Fibroblast of skin of scalp (primary cell): ENCODE measurements around the gene CHIC2. TPM values are rescaled to one million over a fixed set of nuclear protein-coding genes. Genes with fewer than 3 reads are reported as not detected.
A peak's percentile ranks its signal among the peaks of the same experiment; 100 is the strongest.
"Not testable (repeated sequence)": the region's sequence is repeated elsewhere in the genome, so short reads cannot be mapped to it uniquely, and the experiment has no call there.

Experiments used
- DNase-seq: peaks from one replicate; pipeline ENCODE4 v3.0.0-alpha.2; 2013
- polyA plus RNA-seq, 2 experiments: library from polyadenylated mRNA; unstranded; fragments of 120-200 nt; gene quantifications; one replicate each; pipeline ENCODE4 v1.2.1, GENCODE V29; 2013; ENCODE audit not compliant: insufficient read length in 2 of 2

Gene CHIC2
- 24.2 TPM for polyA plus RNA-seq (2013, experiment 1 of 2; ENCODE audit: insufficient read length)
- polyA plus RNA-seq (2013, experiment 2 of 2; ENCODE audit: insufficient read length) = 31.0 TPM

- DNase-seq = peak; percentile 96
These were observed at the start of gene CHIC2 for GRCh38 chr4:54064317-54065111. Gene CHIC2 (minus strand): TSS chr4:54064605. CDS start chr4:54064300, 305 bp downstream.

- not testable (repeated sequence) for DNase-seq
These were observed 48.8 kb upstream of the CHIC2 start for GRCh38 chr4:54113206-54113605.

- no peak for DNase-seq
These were observed 45.6 kb upstream of the CHIC2 start for GRCh38 chr4:54110019-54110416.

GRCh38 chr4:54109241-54110018 is 45.0 kb upstream of the CHIC2 start:
- no peak for DNase-seq

GRCh38 chr4:54107951-54108748 is 43.7 kb upstream of the CHIC2 start:
- DNase-seq = no peak

GRCh38 chr4:54104907-54105306 is 40.5 kb upstream of the CHIC2 start:
- DNase-seq = no peak

GRCh38 chr4:54103190-54103574 is 38.8 kb upstream of the CHIC2 start:
- no peak for DNase-seq

- no peak for DNase-seq
These were observed 38.2 kb upstream of the CHIC2 start for GRCh38 chr4:54102531-54103106.

GRCh38 chr4:54101190-54102041 is 37.0 kb upstream of the CHIC2 start:
- no peak for DNase-seq

- DNase-seq = no peak
These were observed 36.3 kb upstream of the CHIC2 start for GRCh38 chr4:54100595-54101189.

GRCh38 chr4:54099748-54100574 is 35.6 kb upstream of the CHIC2 start, which contains the start of gene GSX2:
Gene GSX2 (plus strand): TSS chr4:54100163. CDS start chr4:54100345, 182 bp downstream.
- DNase-seq = no peak

- no peak for DNase-seq
These were observed 34.9 kb upstream of the CHIC2 start for GRCh38 chr4:54099287-54099747.

GRCh38 chr4:54098375-54098774 is 34.0 kb upstream of the CHIC2 start:
- no peak for DNase-seq

- no peak for DNase-seq
These were observed 32.7 kb upstream of the CHIC2 start for GRCh38 chr4:54097152-54097551.

GRCh38 chr4:54096295-54096962 is 32.0 kb upstream of the CHIC2 start:
- DNase-seq = no peak

- no peak for DNase-seq
These were observed 30.9 kb upstream of the CHIC2 start for GRCh38 chr4:54095110-54095825.

- peak; percentile 28 for DNase-seq
These were observed 30.0 kb upstream of the CHIC2 start for GRCh38 chr4:54094451-54094850.
